Right lobe of liver (tissue), 6 donors: ENCODE measurements around the gene IGSF9B. TPM values are rescaled to one million over a fixed set of nuclear protein-coding genes. Genes with fewer than 3 reads are reported as not detected.

Experiments
- ATAC-seq, 4 donors: fragments of 200-7000 bp; cut with Tn5 transposase; one replicate each; pipeline ENCODE4 v1.9.1; 2020; ENCODE audit warnings: mild to moderate bottlenecking in 4 of 4, moderate library complexity in 4 of 4
- DNase-seq, 3 donors: peaks; one replicate each; pipeline ENCODE4 v3.0.0-alpha.2; 2020
- H3K27ac ChIP-seq, 3 donors: fragments of 200-600 bp; one replicate each; pipeline ENCODE4 v1.8.0; 2022
- H3K27me3 ChIP-seq, 2 donors: fragments of 200-600 bp; one replicate each; pipeline ENCODE4 v1.8.0; 2022
- H3K36me3 ChIP-seq, 4 donors: fragments of 200-600 bp; sonication (generic) in 1 of 4; one replicate each; pipeline versions ENCODE4 v1.5.1 to v1.8.0; 2017 to 2022; ENCODE audit warnings: control low read depth in 1 of 4
- H3K4me1 ChIP-seq, 4 donors: fragments of 200-600 bp; sonication (generic) in 1 of 4; one replicate each; pipeline versions ENCODE4 v1.5.1 to v1.8.0; 2017 to 2022; ENCODE audit warnings: control low read depth in 1 of 4
- H3K4me3 ChIP-seq, 3 donors: fragments of 200-600 bp; one replicate each; pipeline ENCODE4 v1.8.0; 2022
- H3K9me3 ChIP-seq, 4 donors: fragments of 200-600 bp; sonication (generic) in 1 of 4; one replicate each; pipeline versions ENCODE4 v1.5.1 to v1.8.0; 2017 to 2022; ENCODE audit warnings: control low read depth in 1 of 4
- CTCF ChIP-seq, 4 donors: fragments of 200-600 bp in 3 of 4; fragments of 450-650 bp in 1 of 4; IDR thresholded peaks; one replicate each; pipeline versions ENCODE4 v1.5.1 to v1.8.0; 2016 to 2022; ENCODE audit warnings: antibody characterized with exemption in 4 of 4, mild to moderate bottlenecking in 2 of 4
- POLR2A ChIP-seq: fragments of 450-650 bp; IDR thresholded peaks from one replicate; pipeline ENCODE4 v1.6.1; 2017; ENCODE audit warnings: antibody characterized with exemption, mild to moderate bottlenecking
- WGBS: methylation state at CpG from one replicate; pipeline ENCODE4 v1.1.6; 2018; ENCODE audit warnings: low coverage, low lambda C conversion rate; ENCODE audit not compliant: insufficient coverage; ENCODE audit errors: missing lambda C conversion rate; 5-methylcytosine and 5-hydroxymethylcytosine counted together
- intact Hi-C, 2 donors: fragments of 100-400 bp; cut with DNase I; formaldehyde crosslinking; loops; one replicate each; pipeline versions ENCODE4 v1.11.2 to v1.14.1; 2022
- total RNA-seq, 6 experiments: library from RNA; depleted of rRNA in 2 of 6; stranded (reverse); fragments of >200 nt in 2 of 6; fragmentation: NEBNext Ultra II Directional in 3 of 6; extraction: Animal tissue kit (Norgen Biotek cat#: 25700) in 3 of 6; gene quantifications; one replicate each; pipeline versions ENCODE4 v1.1.0 to v1.2.4, GENCODE V29; 2016 to 2023
- donor health status: DM: no; HTN: yes; CAD: no.
- donor health status: DM: no; HTN: no; CAD: no.
- donor health status: DM: no; HTN: no; CAD: no.
- donor health status: DM: no; HTN: yes; CAD: no.
- donor health status: DM: no; HTN: yes; CAD: no.

IGSF9B gene
- total RNA-seq, 6 experiments from 2014 or later = 0.15 to 0.23 TPM; not detected in 4

GRCh38 chr11:133921513-133921912 lies 35.3 kb downstream of the IGSF9B start:
- no peaks in the 10 kb centered on the region for H3K9me3 ChIP-seq
- TF ChIP-seq POLR2A (no peak), CTCF (IDR thresholded peaks at IDR 0.05) (no peak)
- H3K27ac ChIP-seq = no peak overlapping the region
- H3K36me3 ChIP-seq = no peaks in the 10 kb centered on the region
- peaks cover 0 to 7% of the 10 kb centered on the region in 2 donors for H3K27me3 ChIP-seq
- WGBS = 77% methylated on average over 6 of the region's 10 CpGs
- ATAC-seq = no peak
- intact Hi-C loops = loop anchor here in 1 of 2 donors (10.0 kb wide), 1 partner anchor 213 kb away; no protein-coding TSS in a partner anchor
- no peaks in the 10 kb centered on the region for H3K4me1 ChIP-seq
- H3K4me3 ChIP-seq = no peak overlapping the region
- no peak for DNase-seq

GRCh38 chr11:133921026-133921425 lies 35.7 kb downstream of the IGSF9B start:
- no peak for DNase-seq
- no peak for ATAC-seq
- whole genome bisulfite sequencing = 40% methylated on average over 2 of the region's 33 CpGs
- Histone ChIP-seq H3K36me3 (no peaks in the 10 kb centered on the region), H3K27ac (no peak overlapping the region), H3K27me3 (peaks cover 0 to 7% of the 10 kb centered on the region in 2 donors), H3K9me3 (no peaks in the 10 kb centered on the region), H3K4me1 (no peaks in the 10 kb centered on the region), H3K4me3 (no peak overlapping the region)
- no peak for TF ChIP-seq POLR2A
- no peak for TF ChIP-seq CTCF (IDR thresholded peaks at IDR 0.05)
- intact Hi-C loops = loop anchor here in 1 of 2 donors (10.0 kb wide), 1 partner anchor 214 kb away; no protein-coding TSS in a partner anchor

- ATAC-seq = no peak
- Histone ChIP-seq H3K36me3 (no peaks in the 10 kb centered on the region), H3K27ac (no peak overlapping the region), H3K4me1 (no peaks in the 10 kb centered on the region), H3K27me3 (peaks cover 0 to 7% of the 10 kb centered on the region in 2 donors), H3K9me3 (no peaks in the 10 kb centered on the region), H3K4me3 (no peak overlapping the region)
- TF ChIP-seq CTCF (IDR thresholded peaks at IDR 0.05) (no peak), POLR2A (no peak)
- intact Hi-C loops = loop anchor here in 1 of 2 donors (10.0 kb wide), 1 partner anchor 214 kb away; no protein-coding TSS in a partner anchor
- no peak for DNase-seq
- WGBS = no CpG with 5 or more reads among the region's 47 CpGs
These were observed 36.4 kb downstream of the IGSF9B start for GRCh38 chr11:133920109-133920990.

- ATAC-seq (no peak), DNase-seq (no peak)
- intact Hi-C loops = loop anchor here in 1 of 2 donors (10.0 kb wide), 1 partner anchor 215 kb away; no protein-coding TSS in a partner anchor
- Histone ChIP-seq H3K9me3 (no peaks in the 10 kb centered on the region), H3K27me3 (peaks cover 0 to 7% of the 10 kb centered on the region in 2 donors), H3K4me3 (no peak overlapping the region), H3K4me1 (no peaks in the 10 kb centered on the region), H3K36me3 (no peaks in the 10 kb centered on the region), H3K27ac (no peak overlapping the region)
- no peak for TF ChIP-seq POLR2A
- no peak for TF ChIP-seq CTCF (IDR thresholded peaks at IDR 0.05)
- 55% methylated on average over 25 of the region's 66 CpGs for WGBS
These were observed 37.2 kb downstream of the IGSF9B start for GRCh38 chr11:133919330-133920108.
